CD14-positive monocyte (primary cell): ENCODE results near the gene MYO6. TPM values are rescaled to one million over a fixed set of nuclear protein-coding genes. Genes with fewer than 3 reads are reported as not detected.

Experiments
- DNase-seq, 3 donors: peaks; one replicate each; pipeline ENCODE4 v3.0.0-alpha.2; 2011 to 2022
- H2AFZ ChIP-seq: 2 replicates; pipeline ENCODE4 v1.6.0; 2012; ENCODE audit warnings: mild to moderate bottlenecking, low read depth, low read length, inconsistent platforms; ENCODE audit not compliant: insufficient read depth, poor library complexity, severe bottlenecking
- H3K27ac ChIP-seq, 2 donors: 1 replicate in 1 of 2; 2 replicates in 1 of 2; pipeline ENCODE4 v1.5.1; 2012 to 2013; ENCODE audit warnings: low read length in 2 of 2, control low read depth in 1 of 2, inconsistent platforms in 1 of 2, low read depth in 1 of 2, mild to moderate bottlenecking in 1 of 2
- H3K27me3 ChIP-seq, 2 donors: one replicate each; pipeline versions ENCODE4 v1.6.0 to v1.6.1; 2011 to 2013; ENCODE audit warnings: low read length in 2 of 2; ENCODE audit not compliant: control insufficient read depth in 2 of 2, insufficient read depth in 2 of 2
- H3K36me3 ChIP-seq, 2 donors: replicated peaks in 1 of 2; 1 replicate in 1 of 2; 2 replicates in 1 of 2; pipeline versions ENCODE4 v1.5.1 to v1.6.1; 2012 to 2013; ENCODE audit warnings: low read length in 2 of 2, control low read depth in 1 of 2, inconsistent platforms in 1 of 2, mild to moderate bottlenecking in 1 of 2; ENCODE audit not compliant: insufficient read depth in 2 of 2, control insufficient read depth in 1 of 2
- H3K4me1 ChIP-seq, 2 donors: 1 replicate in 1 of 2; 2 replicates in 1 of 2; pipeline versions ENCODE4 v1.5.1 to v1.6.1; 2012 to 2013; ENCODE audit warnings: low read length in 2 of 2, control low read depth in 1 of 2, inconsistent platforms in 1 of 2, mild to moderate bottlenecking in 1 of 2, moderate library complexity in 1 of 2; ENCODE audit not compliant: insufficient read depth in 2 of 2, control insufficient read depth in 1 of 2
- H3K4me2 ChIP-seq: replicated peaks from 2 replicates; pipeline ENCODE3; 2012; ENCODE audit warnings: low read length, moderate library complexity, mild to moderate bottlenecking; ENCODE audit not compliant: poor library complexity, severe bottlenecking; ENCODE audit errors: extremely low read depth
- H3K4me3 ChIP-seq, 3 experiments: fragments of 200-600 bp in 1 of 3; sonication (generic) in 1 of 3; replicated peaks in 1 of 3; 1 replicate in 2 of 3; 2 replicates in 1 of 3; pipeline ENCODE4 v1.5.1; 2011 to 2013; ENCODE audit warnings: low read length in 3 of 3, mild to moderate bottlenecking in 3 of 3, control low read depth in 2 of 3, low read depth in 2 of 3, inconsistent platforms in 1 of 3, moderate library complexity in 1 of 3
- H3K79me2 ChIP-seq: 2 replicates; pipeline ENCODE4 v1.6.0; 2012; ENCODE audit warnings: mild to moderate bottlenecking, control low read depth, inconsistent platforms, low read length, moderate library complexity; ENCODE audit not compliant: insufficient read depth
- H3K9ac ChIP-seq: 2 replicates; pipeline ENCODE4 v1.6.0; 2017; ENCODE audit warnings: low read length, mild to moderate bottlenecking; ENCODE audit not compliant: insufficient read depth, poor library complexity, severe bottlenecking
- H3K9me3 ChIP-seq, 2 donors: replicated peaks in 1 of 2; 1 replicate in 1 of 2; 2 replicates in 1 of 2; pipeline versions ENCODE4 v1.5.1 to v1.6.1; 2012 to 2013; ENCODE audit warnings: low read length in 2 of 2, control low read depth in 1 of 2; ENCODE audit not compliant: control insufficient read depth in 1 of 2, insufficient read depth in 1 of 2
- H4K20me1 ChIP-seq: 2 replicates; pipeline ENCODE4 v1.6.0; 2012; ENCODE audit warnings: mild to moderate bottlenecking, low read length, control low read depth, moderate library complexity; ENCODE audit not compliant: insufficient read depth
- H3K27ac Mint-ChIP-seq, 7 donors: one replicate each; pipeline ENCODE4 v1.8.0; 2020; ENCODE audit warnings: mild to moderate bottlenecking in 7 of 7, mixed read lengths in 7 of 7, moderate library complexity in 6 of 7, inconsistent platforms in 2 of 7
- H3K27me3 Mint-ChIP-seq, 3 donors: one replicate each; pipeline ENCODE4 v1.8.0; 2021 to 2022; ENCODE audit warnings: low read depth in 3 of 3, mild to moderate bottlenecking in 3 of 3, mixed read lengths in 3 of 3, moderate library complexity in 3 of 3, inconsistent platforms in 1 of 3
- H3K36me3 Mint-ChIP-seq, 2 donors: one replicate each; pipeline ENCODE4 v1.8.0; 2020; ENCODE audit warnings: mixed read lengths in 2 of 2, inconsistent platforms in 1 of 2, mild to moderate bottlenecking in 1 of 2
- H3K4me1 Mint-ChIP-seq: one replicate; pipeline ENCODE4 v1.8.0; 2020; ENCODE audit warnings: mild to moderate bottlenecking, mixed read lengths
- H3K4me3 Mint-ChIP-seq, 2 donors: one replicate each; pipeline ENCODE4 v1.8.0; 2020; ENCODE audit warnings: mild to moderate bottlenecking in 2 of 2, mixed read lengths in 2 of 2, moderate library complexity in 1 of 2
- H3K9me3 Mint-ChIP-seq, 7 donors: one replicate each; pipeline ENCODE4 v1.8.0; 2020 to 2022; ENCODE audit warnings: mixed read lengths in 7 of 7, mild to moderate bottlenecking in 6 of 7, moderate library complexity in 6 of 7, inconsistent platforms in 2 of 7
- WGBS: methylation state at CpG from one replicate; pipeline ENCODE4 v1.1.5; 2013; ENCODE audit warnings: missing lambda C conversion rate; ENCODE audit not compliant: insufficient coverage; 5-methylcytosine and 5-hydroxymethylcytosine counted together
- intact Hi-C, 2 donors: fragments of 100-400 bp; cut with micrococcal nuclease; formaldehyde crosslinking; loops; one replicate each; pipeline versions ENCODE4 v1.15.0 to v1.15.1; 2023
- polyA plus RNA-seq, 3 donors: library from polyadenylated mRNA; depleted of rRNA in 1 of 3; unstranded in 2 of 3; stranded (reverse) in 1 of 3; fragments of 300-500 nt in 2 of 3; fragments of >200 nt in 1 of 3; fragmentation: Illumina TruSeq in 2 of 3; gene quantifications; 1 replicate in 2 of 3; 2 replicates in 1 of 3; pipeline ENCODE4 v1.2.3, GENCODE V29; 2012 to 2021
- TF ChIP-seq, protein P1 (sequence below): fragments of 200-600 bp; IDR thresholded peaks from one replicate; pipeline ENCODE4 v1.8.0; 2022; ENCODE audit warnings: antibody characterized with exemption, mild to moderate bottlenecking

MYO6 gene
- polyA plus RNA-seq, 3 donors, result not detected

DNA sequence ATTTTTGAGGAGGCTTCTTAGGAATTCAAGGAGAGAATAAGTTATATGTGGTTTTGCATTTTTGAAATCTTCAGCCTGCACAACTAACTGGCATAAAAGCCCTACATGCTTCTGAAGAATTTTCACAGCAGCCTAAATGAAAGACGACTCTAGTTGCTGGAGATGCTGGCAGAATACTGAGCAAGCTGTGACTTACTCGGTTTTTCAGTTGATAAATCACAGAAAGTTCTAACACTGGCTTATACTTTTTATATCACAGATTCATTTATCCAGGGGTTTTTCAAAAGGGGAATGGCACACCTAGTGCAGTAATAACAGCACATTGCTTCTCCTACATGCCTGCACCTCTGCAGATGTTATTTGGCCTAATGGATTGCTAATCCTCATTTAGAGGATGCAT lies 188.8 kb downstream of the MYO6 start:
- H3K9me3 ChIP-seq, result no peaks in the 10 kb centered on the region
- no peak overlapping the region for H3K27ac Mint-ChIP-seq
- no peak for DNase-seq
- no peak overlapping the region for H2AFZ ChIP-seq
- no peak overlapping the region for H3K4me2 ChIP-seq
- TF ChIP-seq, protein P1, sequence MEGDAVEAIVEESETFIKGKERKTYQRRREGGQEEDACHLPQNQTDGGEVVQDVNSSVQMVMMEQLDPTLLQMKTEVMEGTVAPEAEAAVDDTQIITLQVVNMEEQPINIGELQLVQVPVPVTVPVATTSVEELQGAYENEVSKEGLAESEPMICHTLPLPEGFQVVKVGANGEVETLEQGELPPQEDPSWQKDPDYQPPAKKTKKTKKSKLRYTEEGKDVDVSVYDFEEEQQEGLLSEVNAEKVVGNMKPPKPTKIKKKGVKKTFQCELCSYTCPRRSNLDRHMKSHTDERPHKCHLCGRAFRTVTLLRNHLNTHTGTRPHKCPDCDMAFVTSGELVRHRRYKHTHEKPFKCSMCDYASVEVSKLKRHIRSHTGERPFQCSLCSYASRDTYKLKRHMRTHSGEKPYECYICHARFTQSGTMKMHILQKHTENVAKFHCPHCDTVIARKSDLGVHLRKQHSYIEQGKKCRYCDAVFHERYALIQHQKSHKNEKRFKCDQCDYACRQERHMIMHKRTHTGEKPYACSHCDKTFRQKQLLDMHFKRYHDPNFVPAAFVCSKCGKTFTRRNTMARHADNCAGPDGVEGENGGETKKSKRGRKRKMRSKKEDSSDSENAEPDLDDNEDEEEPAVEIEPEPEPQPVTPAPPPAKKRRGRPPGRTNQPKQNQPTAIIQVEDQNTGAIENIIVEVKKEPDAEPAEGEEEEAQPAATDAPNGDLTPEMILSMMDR, result no peak
- no peaks in the 10 kb centered on the region for H3K36me3 ChIP-seq
- WGBS, result no CpG with 5 or more reads among the region's 2 CpGs
- no peak overlapping the region for H3K4me3 ChIP-seq
- peaks cover 9% of the 10 kb centered on the region in 2 donors for H3K27me3 ChIP-seq
- peaks cover 0 to 6% of the 10 kb centered on the region in 2 donors for H3K4me1 ChIP-seq
- peaks cover 13 to 24% (median 19%) of the 10 kb centered on the region in 3 donors for H3K27me3 Mint-ChIP-seq
- no peak overlapping the region for H3K27ac ChIP-seq
- H3K4me1 Mint-ChIP-seq, result peaks cover 6% of the 10 kb centered on the region
- peaks cover 0 to 2% (median 0%) of the 10 kb centered on the region in 7 donors for H3K9me3 Mint-ChIP-seq
- no peaks in the 10 kb centered on the region for H4K20me1 ChIP-seq
- intact Hi-C loops, result no loop called here
- no peak overlapping the region for H3K9ac ChIP-seq
- H3K79me2 ChIP-seq, result no peaks in the 10 kb centered on the region
- H3K36me3 Mint-ChIP-seq, result no peaks in the 10 kb centered on the region
- no peak overlapping the region for H3K4me3 Mint-ChIP-seq

DNA sequence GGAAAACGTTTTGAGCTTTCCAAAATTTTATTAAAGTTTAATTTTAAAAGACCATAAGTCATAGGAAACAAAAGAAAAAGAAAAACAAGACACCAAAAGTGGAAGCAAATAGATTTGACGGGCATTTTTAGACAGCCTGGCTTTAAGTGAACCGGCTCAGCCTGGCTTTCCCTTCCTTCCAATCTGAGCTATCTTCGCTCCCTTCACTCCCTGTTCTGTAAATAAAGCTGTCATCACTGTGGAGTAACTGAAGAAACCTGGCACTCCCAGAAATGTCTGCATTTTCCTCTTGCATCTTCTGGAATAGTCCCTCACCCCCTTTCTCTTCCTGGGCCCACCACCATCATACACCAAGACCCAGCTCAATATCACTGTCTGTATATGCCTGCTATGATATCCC lies 191.5 kb downstream of the MYO6 start:
- Histone ChIP-seq H3K9me3 (no peaks in the 10 kb centered on the region), H3K4me1 (no peaks in the 10 kb centered on the region), H3K27ac (no peak overlapping the region), H2AFZ (no peak overlapping the region), H3K27me3 (peaks cover 3 to 6% of the 10 kb centered on the region in 2 donors), H4K20me1 (no peaks in the 10 kb centered on the region), H3K4me3 (no peak overlapping the region), H3K9ac (no peak overlapping the region), H3K36me3 (no peaks in the 10 kb centered on the region), H3K79me2 (no peaks in the 10 kb centered on the region), H3K4me2 (no peak overlapping the region)
- H3K4me3 Mint-ChIP-seq, result no peak overlapping the region
- peaks cover 0 to 2% (median 0%) of the 10 kb centered on the region in 7 donors for H3K9me3 Mint-ChIP-seq
- H3K4me1 Mint-ChIP-seq, result no peaks in the 10 kb centered on the region
- WGBS, result 67% methylated on average over 2 of the region's 4 CpGs
- DNase-seq, result no peak
- TF ChIP-seq, protein P1, result no peak
- H3K27me3 Mint-ChIP-seq, result peaks cover 4 to 9% (median 5%) of the 10 kb centered on the region in 3 donors
- intact Hi-C loops, result no loop called here
- H3K36me3 Mint-ChIP-seq, result no peaks in the 10 kb centered on the region
- no peak overlapping the region for H3K27ac Mint-ChIP-seq
